GM23338 (cell line): ENCODE results near the gene PAPPA2. TPM values are rescaled to one million over a fixed set of nuclear protein-coding genes. Genes with fewer than 3 reads are reported as not detected.
A peak's percentile ranks its signal among the peaks of the same experiment; 100 is the strongest.

ENCODE experiments used
- ATAC-seq: fragments of 200-7000 bp; cut with Tn5 transposase; 3 replicates; pipeline ENCODE4 v1.9.1; 2020
- DNase-seq: peaks from one replicate; pipeline ENCODE4 v3.0.0-alpha.2; 2015; ENCODE audit warnings: low spot score
- H2AFZ ChIP-seq: fragments of 200-600 bp; sonication (generic); 2 replicates; pipeline ENCODE4 v1.8.0; 2016; ENCODE audit warnings: antibody characterized with exemption, mild to moderate bottlenecking, moderate library complexity
- H3F3A ChIP-seq: fragments of 200-600 bp; sonication (generic); replicated peaks from 2 replicates; pipeline ENCODE4 v1.8.0; 2017; ENCODE audit warnings: antibody characterized with exemption, mixed run types, low read depth
- H3K27ac ChIP-seq: fragments of 200-600 bp; sonication (generic); 2 replicates; pipeline ENCODE4 v1.6.1; 2016; ENCODE audit warnings: low read depth
- H3K27me3 ChIP-seq: fragments of 200-600 bp; sonication (generic); 2 replicates; pipeline ENCODE4 v1.8.0; 2016; ENCODE audit warnings: mild to moderate bottlenecking, mixed run types, moderate library complexity; ENCODE audit not compliant: insufficient read depth
- H3K36me3 ChIP-seq: fragments of 200-600 bp; sonication (generic); 2 replicates; pipeline ENCODE4 v1.8.0; 2016; ENCODE audit warnings: mild to moderate bottlenecking; ENCODE audit not compliant: insufficient read depth
- H3K4me1 ChIP-seq: fragments of 200-600 bp; sonication (generic); 2 replicates; pipeline ENCODE4 v1.8.0; 2016; ENCODE audit warnings: mild to moderate bottlenecking, moderate library complexity; ENCODE audit not compliant: insufficient read depth
- H3K4me2 ChIP-seq: fragments of 200-600 bp; sonication (generic); 2 replicates; pipeline ENCODE4 v1.7.1; 2017; ENCODE audit warnings: mixed run types
- H3K4me3 ChIP-seq: fragments of 200-600 bp; sonication (generic); 2 replicates; pipeline ENCODE4 v1.6.1; 2016; ENCODE audit warnings: mixed run types
- H3K79me2 ChIP-seq: fragments of 200-600 bp; sonication (generic); replicated peaks from 2 replicates; pipeline ENCODE4 v1.8.0; 2017; ENCODE audit warnings: mild to moderate bottlenecking; ENCODE audit not compliant: insufficient read depth
- H3K9me2 ChIP-seq: fragments of 200-600 bp; sonication (generic); 2 replicates; pipeline ENCODE4 v1.8.0; 2017; ENCODE audit not compliant: insufficient read depth
- H4K20me1 ChIP-seq: fragments of 200-600 bp; sonication (generic); replicated peaks from 2 replicates; pipeline ENCODE4 v1.8.0; 2017; ENCODE audit warnings: mild to moderate bottlenecking; ENCODE audit not compliant: insufficient read depth
- H3K27ac Mint-ChIP-seq: 2 replicates; pipeline ENCODE4 v1.8.0; 2020; ENCODE audit warnings: inconsistent platforms, mild to moderate bottlenecking, moderate library complexity, mixed read lengths
- H3K27me3 Mint-ChIP-seq: 3 replicates; pipeline ENCODE4 v1.8.0; 2022; ENCODE audit warnings: low read depth, mild to moderate bottlenecking, moderate library complexity, mixed read lengths, inconsistent platforms; ENCODE audit not compliant: insufficient read depth, poor library complexity
- H3K36me3 Mint-ChIP-seq: 3 replicates; pipeline ENCODE4 v1.8.0; 2021; ENCODE audit warnings: low read depth, mild to moderate bottlenecking, inconsistent platforms, moderate library complexity, mixed read lengths
- H3K4me1 Mint-ChIP-seq: 3 replicates; pipeline ENCODE4 v1.8.0; 2020; ENCODE audit warnings: mild to moderate bottlenecking, inconsistent platforms, mixed read lengths
- H3K4me3 Mint-ChIP-seq: 3 replicates; pipeline ENCODE4 v1.8.0; 2021; ENCODE audit warnings: moderate library complexity, mild to moderate bottlenecking, inconsistent platforms, mixed read lengths
- H3K9me3 Mint-ChIP-seq: 3 replicates; pipeline ENCODE4 v1.8.0; 2020; ENCODE audit warnings: moderate library complexity, mild to moderate bottlenecking, inconsistent platforms, mixed read lengths
- CREB1 ChIP-seq: fragments of 250-450 bp; sonication (Bioruptor Pico); IDR thresholded peaks from 2 replicates; pipeline ENCODE4 v1.5.0; 2020; ENCODE audit warnings: low read depth, mild to moderate bottlenecking, moderate library complexity
- EZH2 ChIP-seq: fragments of 200-600 bp; sonication (generic); IDR thresholded peaks from one replicate; pipeline ENCODE4 v1.8.0; 2017; ENCODE audit warnings: antibody characterized with exemption, mild to moderate bottlenecking, low read depth; ENCODE audit not compliant: unreplicated experiment
- EZH2phosphoT487 ChIP-seq: fragments of 200-600 bp; sonication (generic); IDR thresholded peaks from one replicate; pipeline ENCODE4 v1.8.1; 2018; ENCODE audit warnings: antibody characterized with exemption; ENCODE audit not compliant: unreplicated experiment
- JUNB ChIP-seq: IDR thresholded peaks from one replicate; pipeline ENCODE4 v1.6.1; 2016; ENCODE audit warnings: antibody characterized with exemption; ENCODE audit not compliant: unreplicated experiment
- NANOG ChIP-seq: IDR thresholded peaks from 2 replicates; pipeline ENCODE4 v1.6.1; 2016; ENCODE audit warnings: antibody characterized with exemption, borderline replicate concordance
- POLR2AphosphoS5 ChIP-seq: IDR thresholded peaks from 2 replicates; pipeline ENCODE4 v1.6.1; 2016; ENCODE audit warnings: antibody characterized with exemption, low read depth
- ZNF331 ChIP-seq: fragments of 250-450 bp; sonication (Bioruptor Pico); IDR thresholded peaks from 2 replicates; pipeline ENCODE4 v1.5.0; 2020; ENCODE audit warnings: low read depth, mild to moderate bottlenecking, moderate library complexity
- ZNF462 ChIP-seq: fragments of 250-450 bp; sonication (Bioruptor Pico); IDR thresholded peaks from 2 replicates; pipeline ENCODE4 v1.5.0; 2020; ENCODE audit warnings: mild to moderate bottlenecking, moderate library complexity
- polyA plus RNA-seq: library from polyadenylated mRNA; unstranded; fragments of >200 nt; fragmentation: Nextera tagmentation; extraction: Ambion mirVana; gene quantifications from 2 replicates; pipeline ENCODE4 v1.2.1, GENCODE V29; 2016
- total RNA-seq: library from RNA; depleted of rRNA; stranded (reverse); fragments of >200 nt; shearing (Covaris generic); gene quantifications from 2 replicates; pipeline ENCODE4 v1.2.3, GENCODE V29; 2014
- TF ChIP-seq, protein P1 (sequence below), 2 experiments: fragments of 200-600 bp in 1 of 2; sonication (generic) in 1 of 2; conservative IDR thresholded peaks; 2 replicates each; pipeline versions ENCODE4 v1.5.1 to v1.6.1; 2016 to 2017; ENCODE audit warnings: antibody characterized with exemption in 2 of 2, low read depth in 2 of 2, mild to moderate bottlenecking in 2 of 2, moderate library complexity in 1 of 2

The PAPPA2 gene
- total and polyA plus RNA-seq, 2 experiments from 2014 or later = 1.4 to 1.7 TPM

- no peak for TF ChIP-seq EZH2phosphoT487
- TF ChIP-seq, protein P1, sequence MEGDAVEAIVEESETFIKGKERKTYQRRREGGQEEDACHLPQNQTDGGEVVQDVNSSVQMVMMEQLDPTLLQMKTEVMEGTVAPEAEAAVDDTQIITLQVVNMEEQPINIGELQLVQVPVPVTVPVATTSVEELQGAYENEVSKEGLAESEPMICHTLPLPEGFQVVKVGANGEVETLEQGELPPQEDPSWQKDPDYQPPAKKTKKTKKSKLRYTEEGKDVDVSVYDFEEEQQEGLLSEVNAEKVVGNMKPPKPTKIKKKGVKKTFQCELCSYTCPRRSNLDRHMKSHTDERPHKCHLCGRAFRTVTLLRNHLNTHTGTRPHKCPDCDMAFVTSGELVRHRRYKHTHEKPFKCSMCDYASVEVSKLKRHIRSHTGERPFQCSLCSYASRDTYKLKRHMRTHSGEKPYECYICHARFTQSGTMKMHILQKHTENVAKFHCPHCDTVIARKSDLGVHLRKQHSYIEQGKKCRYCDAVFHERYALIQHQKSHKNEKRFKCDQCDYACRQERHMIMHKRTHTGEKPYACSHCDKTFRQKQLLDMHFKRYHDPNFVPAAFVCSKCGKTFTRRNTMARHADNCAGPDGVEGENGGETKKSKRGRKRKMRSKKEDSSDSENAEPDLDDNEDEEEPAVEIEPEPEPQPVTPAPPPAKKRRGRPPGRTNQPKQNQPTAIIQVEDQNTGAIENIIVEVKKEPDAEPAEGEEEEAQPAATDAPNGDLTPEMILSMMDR (conservative IDR thresholded peaks at IDR 0.05; ENCODE audit: low read depth in 2 of 2) = no peak
- no peak for TF ChIP-seq POLR2AphosphoS5
- TF ChIP-seq JUNB = no peak
- TF ChIP-seq ZNF331 (CRISPR knock-in tag) = no peak
These were observed 89.4 kb downstream of the PAPPA2 start (continued) for GRCh38 chr1:176552217-176552991.

- Histone ChIP-seq H3K4me3 (peak overlapping the region; percentile 65), H3K79me2 (no peaks in the 10 kb centered on the region), H4K20me1 (no peaks in the 10 kb centered on the region), H3K9me2 (no peaks in the 10 kb centered on the region; the same call in 1 of the 2 replicates), H3K27me3 (no peaks in the 10 kb centered on the region), H3K4me1 (peaks cover 38% of the 10 kb centered on the region), H3F3A (no peaks in the 10 kb centered on the region), H3K27ac (no peak overlapping the region), H3K36me3 (no peaks in the 10 kb centered on the region), H3K4me2 (peak overlapping the region; percentile 81), H2AFZ (peak overlapping the region; percentile 100)
- DNase-seq (no peak), ATAC-seq (peak; percentile 53)
- H3K4me1 Mint-ChIP-seq = peaks cover 37% of the 10 kb centered on the region
- H3K27me3 Mint-ChIP-seq = peaks cover 7% of the 10 kb centered on the region
- no peak overlapping the region for H3K27ac Mint-ChIP-seq
- TF ChIP-seq JUNB (no peak), NANOG (no peak), ZNF462 (CRISPR knock-in tag) (no peak), EZH2 (no peak), CREB1 (no peak), ZNF331 (CRISPR knock-in tag) (no peak), POLR2AphosphoS5 (no peak)
- TF ChIP-seq, protein P1 (conservative IDR thresholded peaks at IDR 0.05; ENCODE audit: low read depth in 2 of 2) = no peak
- peak overlapping the region; percentile 67 for H3K4me3 Mint-ChIP-seq
- H3K36me3 Mint-ChIP-seq = no peaks in the 10 kb centered on the region
- H3K9me3 Mint-ChIP-seq = no peaks in the 10 kb centered on the region
These were observed 90.0 kb downstream of the PAPPA2 start for GRCh38 chr1:176552999-176553398.
